Measurements from ENCODE around the gene SIRPA. TPM values are rescaled to one million over a fixed set of nuclear protein-coding genes. Genes with fewer than 3 reads are reported as not detected.

SIRPA gene
- total RNA-seq (2022; extraction: Qiagen RNA extraction; ENCODE audit: low read depth), result 25.2 to 32.2 TPM (median 27.7 TPM) in 5 replicates

DNA sequence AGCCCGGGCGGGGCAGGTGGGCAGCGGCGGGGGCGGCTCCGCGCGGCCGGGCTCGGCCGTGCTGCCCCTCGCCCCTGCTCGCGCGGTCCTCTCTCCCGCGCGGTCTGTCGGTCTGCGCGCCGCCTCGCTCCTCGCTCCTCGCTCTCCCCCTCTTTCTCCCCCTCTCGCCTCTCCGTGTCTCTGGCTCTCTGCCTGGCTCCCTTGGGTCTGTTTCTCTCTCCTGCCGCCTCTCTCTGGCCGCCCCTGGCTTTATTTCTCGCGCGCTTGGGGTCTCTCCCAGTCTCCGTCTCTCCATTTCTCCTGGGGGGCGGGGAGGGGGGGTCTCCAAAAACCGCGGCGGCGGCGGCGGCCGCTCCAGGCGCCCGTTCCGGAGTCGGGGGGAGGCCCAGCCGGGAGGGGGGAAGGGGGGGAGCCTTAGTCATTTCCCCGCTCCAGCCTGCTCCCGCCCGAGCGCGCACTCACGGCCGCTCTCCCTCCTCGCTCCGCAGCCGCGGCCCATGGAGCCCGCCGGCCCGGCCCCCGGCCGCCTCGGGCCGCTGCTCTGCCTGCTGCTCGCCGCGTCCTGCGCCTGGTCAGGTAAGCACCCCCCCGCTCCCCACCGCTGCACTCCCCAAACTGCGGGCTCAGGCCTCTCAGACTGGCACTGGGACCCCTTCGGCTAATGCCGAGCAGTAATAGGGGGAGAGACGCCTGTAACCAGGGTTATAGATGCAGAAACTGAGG is at the start of gene SIRPA:
Gene SIRPA, plus strand, starts transcription at position 457 of the 723 bp plus-strand sequence. Its CDS starts 41 bp downstream, at position 498.

Other genes starting within 250 kb of the SIRPA start
- gene SIRPG, start 237.6 kb upstream of the SIRPA start, total RNA-seq (2022; extraction: Qiagen RNA extraction; ENCODE audit: low read depth), result not detected in 5 replicates
- 0.06 TPM in 1 of 5 replicates, not detected in the others for gene PDYN, start 98.7 kb downstream of the SIRPA start, total RNA-seq (2022; extraction: Qiagen RNA extraction; ENCODE audit: low read depth)
- 12.4 to 13.2 TPM (median 12.8 TPM) in 5 replicates for gene STK35, start 206.4 kb downstream of the SIRPA start, total RNA-seq (2022; extraction: Qiagen RNA extraction; ENCODE audit: low read depth)